Ascending aorta (tissue), 2 donors: ENCODE data around the gene SS18L1. TPM values are rescaled to one million over a fixed set of nuclear protein-coding genes. Genes with fewer than 3 reads are reported as not detected.

Experiments used
- DNase-seq, 2 donors: peaks; one replicate each; pipeline ENCODE4 v3.0.0-alpha.2; 2019; ENCODE audit warnings: low spot score in 2 of 2
- H3K27ac ChIP-seq, 2 donors: fragments of 200-600 bp; sonication (generic); one replicate each; pipeline ENCODE4 v1.5.1; 2016 to 2017; ENCODE audit warnings: mild to moderate bottlenecking in 1 of 2
- H3K27me3 ChIP-seq: fragments of 200-600 bp; sonication (generic); one replicate; pipeline ENCODE4 v1.5.1; 2017
- H3K36me3 ChIP-seq, 2 donors: fragments of 200-600 bp; sonication (generic); one replicate each; pipeline ENCODE4 v1.5.1; 2016
- H3K4me1 ChIP-seq, 2 donors: fragments of 200-600 bp; sonication (generic); one replicate each; pipeline ENCODE4 v1.5.1; 2016 to 2017; ENCODE audit warnings: mild to moderate bottlenecking in 1 of 2
- H3K4me3 ChIP-seq, 2 donors: fragments of 200-600 bp; sonication (generic); one replicate each; pipeline ENCODE4 v1.5.1; 2016 to 2017; ENCODE audit warnings: mild to moderate bottlenecking in 1 of 2
- H3K9me3 ChIP-seq, 2 donors: fragments of 200-600 bp; sonication (generic); one replicate each; pipeline ENCODE4 v1.5.1; 2016
- CTCF ChIP-seq, 3 experiments: fragments of 200-600 bp in 2 of 3; fragments of 450-650 bp in 1 of 3; sonication (generic) in 2 of 3; IDR thresholded peaks; one replicate each; pipeline ENCODE4 v1.5.1; 2016 to 2019; ENCODE audit warnings: antibody characterized with exemption in 3 of 3, mild to moderate bottlenecking in 1 of 3, moderate library complexity in 1 of 3
- intact Hi-C: fragments of 100-400 bp; cut with DNase I; formaldehyde crosslinking; loops from one replicate; pipeline ENCODE4 v1.15.1; 2023
- total RNA-seq: library from RNA; depleted of rRNA; stranded (reverse); fragments of >200 nt; gene quantifications from one replicate; pipeline ENCODE4 v1.1.0, GENCODE V29; 2016

Gene SS18L1
- total RNA-seq, 1 donor from 2014 or later = 39.8 TPM

- H3K4me3 ChIP-seq = no peak overlapping the region
- intact Hi-C loops = no loop called here
- no peak for DNase-seq
- peaks cover 11% of the 10 kb centered on the region for H3K27me3 ChIP-seq
- H3K36me3 ChIP-seq = no peaks in the 10 kb centered on the region
- no peak overlapping the region for H3K27ac ChIP-seq
- no peaks in the 10 kb centered on the region for H3K4me1 ChIP-seq
- no peaks in the 10 kb centered on the region for H3K9me3 ChIP-seq
- TF ChIP-seq CTCF (IDR thresholded peaks at IDR 0.05) = no peak
Measured at GRCh38 chr20:62210496-62210855, 66.9 kb downstream of the SS18L1 start.

GRCh38 chr20:62211216-62211615 is 67.6 kb downstream of the SS18L1 start:
- Histone ChIP-seq H3K4me3 (no peak overlapping the region), H3K36me3 (no peaks in the 10 kb centered on the region), H3K4me1 (no peaks in the 10 kb centered on the region), H3K27ac (no peak overlapping the region), H3K9me3 (no peaks in the 10 kb centered on the region), H3K27me3 (peaks cover 11% of the 10 kb centered on the region)
- TF ChIP-seq CTCF (IDR thresholded peaks at IDR 0.05) = no peak
- no peak for DNase-seq
- intact Hi-C loops = no loop called here

GRCh38 chr20:62211769-62212288 is 68.3 kb downstream of the SS18L1 start:
- H3K36me3 ChIP-seq = no peaks in the 10 kb centered on the region
- peaks cover 11% of the 10 kb centered on the region for H3K27me3 ChIP-seq
- H3K27ac ChIP-seq = no peak overlapping the region
- no peak overlapping the region for H3K4me3 ChIP-seq
- DNase-seq = no peak
- H3K4me1 ChIP-seq = no peaks in the 10 kb centered on the region
- H3K9me3 ChIP-seq = no peaks in the 10 kb centered on the region
- no peak for TF ChIP-seq CTCF (IDR thresholded peaks at IDR 0.05)
- intact Hi-C loops = no loop called here

GRCh38 chr20:62212299-62212698 is 68.7 kb downstream of the SS18L1 start:
- Histone ChIP-seq H3K9me3 (no peaks in the 10 kb centered on the region), H3K36me3 (no peaks in the 10 kb centered on the region), H3K27ac (no peak overlapping the region), H3K4me3 (no peak overlapping the region), H3K4me1 (no peaks in the 10 kb centered on the region), H3K27me3 (peaks cover 11% of the 10 kb centered on the region)
- TF ChIP-seq CTCF (IDR thresholded peaks at IDR 0.05) = no peak
- no peak for DNase-seq
- intact Hi-C loops = no loop called here

- no peak for DNase-seq
- Histone ChIP-seq H3K27ac (no peak overlapping the region), H3K36me3 (no peaks in the 10 kb centered on the region), H3K27me3 (peaks cover 25% of the 10 kb centered on the region), H3K4me1 (no peaks in the 10 kb centered on the region), H3K4me3 (no peak overlapping the region), H3K9me3 (no peaks in the 10 kb centered on the region)
- TF ChIP-seq CTCF (IDR thresholded peaks at IDR 0.05) = no peak
- intact Hi-C loops = no loop called here
Measured at GRCh38 chr20:62214067-62214466, 70.5 kb downstream of the SS18L1 start.
